HCT116 (cell line): ENCODE measurements around the gene PIGX. TPM values are rescaled to one million over a fixed set of nuclear protein-coding genes. Genes with fewer than 3 reads are reported as not detected.

Experiments
- ATAC-seq: fragments of 200-7000 bp; cut with Tn5 transposase; 2 replicates; pipeline ENCODE4 v1.9.1; 2020; ENCODE audit warnings: mild to moderate bottlenecking, moderate library complexity
- BruUV-seq: library from RNA; stranded (reverse); fragments of 400-500 nt; replicated peaks from 2 replicates; lab custom pipeline; 2021; lab: Mats Ljungman, UMichigan
- CTCF ChIA-PET: fragments of 300-600 bp; sonication (Branson Sonifier 250); formaldehyde crosslinking; loops from one replicate; lab custom pipeline; 2021; ENCODE audit warnings: antibody characterized with exemption; lab: Charles Lee
- POLR2A ChIA-PET: fragments of 300-600, 350-600 bp; sonication (Branson Sonifier 250); formaldehyde crosslinking; loops from one replicate; lab custom pipeline; 2021; ENCODE audit warnings: antibody characterized with exemption; lab: Charles Lee
- RAD21 ChIA-PET, 2 experiments: fragments of 300-600 bp; sonication (Branson Sonifier 250); formaldehyde crosslinking; loops; one replicate each; lab custom pipeline; 2023; ENCODE audit warnings: low total read pairs in 2 of 2; ENCODE audit not compliant: uncharacterized antibody in 2 of 2, unreplicated experiment in 2 of 2, low non-redundant PET in 1 of 2; lab: Charles Lee
- DNase-seq: peaks from one replicate; pipeline ENCODE4 v3.0.0-alpha.2; 2010; ENCODE audit warnings: low read depth, low spot score
- H2AFZ ChIP-seq: fragments of 200-600 bp; shearing (Covaris generic), sonication (generic); 2 replicates; pipeline ENCODE4 v1.6.1; 2017; ENCODE audit warnings: low read depth, mixed run types, mixed read lengths, antibody characterized with exemption, low read length; ENCODE audit not compliant: poor library complexity, severe bottlenecking
- H3K27ac ChIP-seq: 2 replicates; pipeline ENCODE4 v1.5.1; 2012; ENCODE audit warnings: low read depth, low read length
- H3K27me3 ChIP-seq: fragments of 200-600 bp; sonication (generic); 2 replicates; pipeline ENCODE4 v1.6.1; 2016; ENCODE audit warnings: mixed run types, low read length, mixed read lengths; ENCODE audit not compliant: insufficient read depth
- H3K36me3 ChIP-seq, 2 experiments: fragments of 200-500 bp in 1 of 2; fragments of 200-600 bp in 1 of 2; sonication (Bioruptor generic) in 1 of 2; sonication (generic) in 1 of 2; 2 replicates each; pipeline versions ENCODE4 v1.5.1 to v1.6.1; 2014 to 2016; ENCODE audit warnings: low read length in 2 of 2, inconsistent platforms in 1 of 2, mixed read lengths in 1 of 2, mixed run types in 1 of 2; ENCODE audit not compliant: insufficient read depth in 2 of 2, control insufficient read depth in 1 of 2
- H3K4me1 ChIP-seq, 2 experiments: fragments of 200-600 bp in 1 of 2; sonication (generic) in 1 of 2; 2 replicates each; pipeline versions ENCODE4 v1.5.1 to v1.6.1; 2012 to 2017; ENCODE audit warnings: low read length in 2 of 2, inconsistent platforms in 1 of 2, mild to moderate bottlenecking in 1 of 2, mixed read lengths in 1 of 2, mixed run types in 1 of 2, moderate library complexity in 1 of 2; ENCODE audit not compliant: insufficient read depth in 2 of 2, control insufficient read depth in 1 of 2
- H3K4me2 ChIP-seq: fragments of 200-600 bp; sonication (generic); 2 replicates; pipeline ENCODE4 v1.6.1; 2017; ENCODE audit warnings: mixed run types, low read length, mixed read lengths
- H3K4me3 ChIP-seq, 2 experiments: fragments of 200-600 bp in 1 of 2; sonication (generic) in 1 of 2; replicated peaks in 1 of 2; 2 replicates each; pipeline ENCODE4 v1.5.1; 2011 to 2016; ENCODE audit warnings: low read length in 2 of 2, control low read depth in 1 of 2, low read depth in 1 of 2, mild to moderate bottlenecking in 1 of 2, mixed read lengths in 1 of 2, mixed run types in 1 of 2
- H3K79me2 ChIP-seq: fragments of 200-600 bp; sonication (generic); 2 replicates; pipeline ENCODE4 v1.6.1; 2017; ENCODE audit warnings: mild to moderate bottlenecking, mixed run types, low read length, moderate library complexity, mixed read lengths; ENCODE audit not compliant: insufficient read depth
- H3K9ac ChIP-seq: fragments of 200-600 bp; sonication (generic); 2 replicates; pipeline ENCODE4 v1.6.1; 2016; ENCODE audit warnings: low read length, mixed read lengths
- H3K9me2 ChIP-seq: fragments of 200-600 bp; sonication (generic), shearing (Covaris generic); 2 replicates; pipeline ENCODE4 v1.6.1; 2017; ENCODE audit warnings: mixed run types, mild to moderate bottlenecking, moderate library complexity; ENCODE audit not compliant: insufficient read depth
- H3K9me3 ChIP-seq, 2 experiments: fragments of 200-500 bp in 1 of 2; fragments of 200-600 bp in 1 of 2; sonication (Bioruptor generic) in 1 of 2; sonication (generic) in 1 of 2; 2 replicates each; pipeline ENCODE4 v1.6.1; 2014 to 2017; ENCODE audit warnings: low read length in 2 of 2, mixed read lengths in 2 of 2, inconsistent platforms in 1 of 2, low read depth in 1 of 2, mild to moderate bottlenecking in 1 of 2, mixed run types in 1 of 2, moderate library complexity in 1 of 2; ENCODE audit not compliant: control insufficient read depth in 1 of 2, insufficient read depth in 1 of 2
- H4K20me1 ChIP-seq: fragments of 200-600 bp; sonication (generic), shearing (Covaris generic); 2 replicates; pipeline ENCODE4 v1.6.1; 2017; ENCODE audit warnings: mixed run types, mild to moderate bottlenecking, moderate library complexity; ENCODE audit not compliant: insufficient read depth
- CBX3 ChIP-seq: IDR thresholded peaks from 2 replicates; pipeline ENCODE4 v1.6.1; 2012; ENCODE audit warnings: low read depth
- EGR1 ChIP-seq: IDR thresholded peaks from 2 replicates; pipeline ENCODE4 v1.6.1; 2012; ENCODE audit warnings: low read depth
- EZH2phosphoT487 ChIP-seq: fragments of 200-600 bp; IDR thresholded peaks from 2 replicates; pipeline ENCODE4 v1.6.1; 2018; ENCODE audit warnings: antibody characterized with exemption, borderline replicate concordance
- POLR2A ChIP-seq: IDR thresholded peaks from 2 replicates; pipeline ENCODE4 v1.7.0; 2011; ENCODE audit warnings: borderline replicate concordance; ENCODE audit not compliant: insufficient read depth, insufficient read length; ENCODE audit errors: extremely low read depth
- RAD21 ChIP-seq: IDR thresholded peaks from 2 replicates; pipeline ENCODE4 v1.6.1; 2012; ENCODE audit warnings: low read depth, mild to moderate bottlenecking
- SIN3A ChIP-seq: IDR thresholded peaks from 2 replicates; pipeline ENCODE4 v1.6.1; 2012; ENCODE audit warnings: low read depth
- SP1 ChIP-seq: IDR thresholded peaks from 2 replicates; pipeline ENCODE4 v1.6.1; 2012; ENCODE audit warnings: low read depth
- TCF7L2 ChIP-seq: IDR thresholded peaks from 2 replicates; pipeline ENCODE4 v1.7.0; 2011; ENCODE audit warnings: borderline replicate concordance, inconsistent platforms; ENCODE audit not compliant: insufficient read depth, insufficient read length; ENCODE audit errors: extremely low read depth
- YY1 ChIP-seq: IDR thresholded peaks from 2 replicates; pipeline ENCODE4 v1.6.1; 2011; ENCODE audit warnings: low read length, low read depth, moderate library complexity, mild to moderate bottlenecking; ENCODE audit not compliant: insufficient replicate concordance; ENCODE audit errors: extremely low read depth
- intact Hi-C: fragments of 100-400 bp; cut with micrococcal nuclease; formaldehyde crosslinking; loops from 2 replicates; pipeline ENCODE4 v1.10.0; 2022
- total RNA-seq: library from RNA; stranded (reverse); gene quantifications from one replicate; pipeline ENCODE4 v1.2.1, GENCODE V29; 2021; ENCODE audit not compliant: unreplicated experiment
- TF ChIP-seq, protein P1 (sequence below), 3 experiments: fragments of 200-600 bp in 1 of 3; sonication (generic) in 1 of 3; IDR thresholded peaks in 2 of 3; conservative IDR thresholded peaks in 1 of 3; 2 replicates each; pipeline ENCODE4 v1.5.1; 2012 to 2017; ENCODE audit warnings: low read depth in 2 of 3, low read length in 2 of 3, antibody characterized with exemption in 1 of 3, borderline replicate concordance in 1 of 3, control low read depth in 1 of 3, mild to moderate bottlenecking in 1 of 3, mixed read lengths in 1 of 3, mixed run types in 1 of 3, moderate library complexity in 1 of 3; ENCODE audit not compliant: insufficient read depth in 1 of 3

PIGX gene
- total RNA-seq, 1 experiment from 2014 or later, result 27.2 TPM

- Histone ChIP-seq H2AFZ (no peak overlapping the region), H3K9ac (no peak overlapping the region), H3K4me1 (no peaks in the 10 kb centered on the region), H3K9me2 (no peaks in the 10 kb centered on the region), H3K27ac (no peak overlapping the region)
- intact Hi-C loops, result no loop called here
- DNase-seq, result no peak
- CTCF ChIA-PET, result no interaction called here
- no peak for TF ChIP-seq SIN3A
- TF ChIP-seq SP1, result no peak
- no peak for TF ChIP-seq EGR1
- no peak for TF ChIP-seq TCF7L2
- TF ChIP-seq RAD21, result no peak
- TF ChIP-seq CBX3, result no peak
- TF ChIP-seq EZH2phosphoT487, result no peak
- no peak for TF ChIP-seq POLR2A
- TF ChIP-seq, protein P1, sequence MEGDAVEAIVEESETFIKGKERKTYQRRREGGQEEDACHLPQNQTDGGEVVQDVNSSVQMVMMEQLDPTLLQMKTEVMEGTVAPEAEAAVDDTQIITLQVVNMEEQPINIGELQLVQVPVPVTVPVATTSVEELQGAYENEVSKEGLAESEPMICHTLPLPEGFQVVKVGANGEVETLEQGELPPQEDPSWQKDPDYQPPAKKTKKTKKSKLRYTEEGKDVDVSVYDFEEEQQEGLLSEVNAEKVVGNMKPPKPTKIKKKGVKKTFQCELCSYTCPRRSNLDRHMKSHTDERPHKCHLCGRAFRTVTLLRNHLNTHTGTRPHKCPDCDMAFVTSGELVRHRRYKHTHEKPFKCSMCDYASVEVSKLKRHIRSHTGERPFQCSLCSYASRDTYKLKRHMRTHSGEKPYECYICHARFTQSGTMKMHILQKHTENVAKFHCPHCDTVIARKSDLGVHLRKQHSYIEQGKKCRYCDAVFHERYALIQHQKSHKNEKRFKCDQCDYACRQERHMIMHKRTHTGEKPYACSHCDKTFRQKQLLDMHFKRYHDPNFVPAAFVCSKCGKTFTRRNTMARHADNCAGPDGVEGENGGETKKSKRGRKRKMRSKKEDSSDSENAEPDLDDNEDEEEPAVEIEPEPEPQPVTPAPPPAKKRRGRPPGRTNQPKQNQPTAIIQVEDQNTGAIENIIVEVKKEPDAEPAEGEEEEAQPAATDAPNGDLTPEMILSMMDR (IDR thresholded peaks at IDR 0.05 in 2 of 3, conservative IDR thresholded peaks at IDR 0.05 in 1 of 3; ENCODE audit: borderline replicate concordance in 1 of 3, insufficient read depth in 1 of 3, low read depth in 2 of 3, low read length in 2 of 3), result no peak
- TF ChIP-seq YY1, result no peak
- TF ChIP-seq, all 23 proteins: peak for 0
- ATAC-seq, result no peak
- peaks cover 92% of the 10 kb centered on the region for H3K79me2 ChIP-seq
- BruUV-seq, result no TSS peak
- H3K27me3 ChIP-seq, result no peaks in the 10 kb centered on the region
- ChIA-PET RAD21 (no interaction called here), POLR2A (no interaction called here)
- H3K36me3 ChIP-seq, result no peaks in the 10 kb centered on the region
- H3K4me3 ChIP-seq, result no peak overlapping the region
- H4K20me1 ChIP-seq, result peaks cover 5% of the 10 kb centered on the region; the same call in 1 of the 2 replicates
- no peaks in the 10 kb centered on the region for H3K9me3 ChIP-seq
- H3K4me2 ChIP-seq, result no peak overlapping the region
These were observed 59.9 kb downstream of the PIGX start for GRCh38 chr3:196772102-196772501.
